GM06990 (cell line): ENCODE measurements around the gene RHEB.

ENCODE experiments used
- DNase-seq: peaks from one replicate; pipeline ENCODE4 v3.0.0-alpha.2; 2011; ENCODE audit not compliant: insufficient read length; ENCODE audit errors: extremely low read depth
- H3K27me3 ChIP-seq: replicated peaks from 2 replicates; pipeline ENCODE4 v1.6.0; 2011; ENCODE audit warnings: low read length; ENCODE audit not compliant: control insufficient read depth, insufficient read depth
- H3K36me3 ChIP-seq: 2 replicates; pipeline ENCODE4 v1.5.1; 2011; ENCODE audit warnings: low read length; ENCODE audit not compliant: control insufficient read depth, insufficient read depth
- H3K4me3 ChIP-seq: replicated peaks from 2 replicates; pipeline ENCODE4 v1.5.1; 2011; ENCODE audit warnings: low read depth, mild to moderate bottlenecking, control low read depth, low read length
- TF ChIP-seq, protein P1 (sequence below): IDR thresholded peaks from 2 replicates; pipeline ENCODE4 v1.5.1; 2011; ENCODE audit warnings: low read length, control low read depth, mild to moderate bottlenecking, inconsistent platforms; ENCODE audit not compliant: insufficient read depth, poor library complexity, severe bottlenecking

RHEB gene

DNA sequence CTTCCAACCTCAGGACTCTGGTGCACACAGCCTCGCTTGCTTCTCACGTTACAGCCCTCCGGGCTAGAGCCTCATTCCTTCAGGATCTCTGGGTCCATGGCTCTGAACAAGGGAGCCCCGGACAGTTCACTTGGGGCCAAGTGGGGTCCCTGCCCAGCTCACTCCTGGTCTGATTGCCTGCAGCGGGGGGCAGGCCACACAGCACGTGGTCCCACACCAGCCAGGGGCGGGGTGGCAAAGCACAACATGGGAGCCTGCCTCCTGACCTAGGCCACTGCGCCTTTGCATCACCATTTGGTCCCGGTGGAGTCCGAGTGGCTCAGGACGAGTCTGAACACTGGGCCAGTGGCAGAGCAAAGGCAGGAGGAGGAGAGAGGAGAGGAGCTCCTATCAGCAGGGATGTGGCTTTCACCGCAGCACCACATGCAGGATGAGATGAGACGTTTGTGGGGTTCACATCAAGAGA is 66.3 kb downstream of the RHEB start:
- no peak overlapping the region for H3K4me3 ChIP-seq
- DNase-seq = no peak
- TF ChIP-seq, protein P1, sequence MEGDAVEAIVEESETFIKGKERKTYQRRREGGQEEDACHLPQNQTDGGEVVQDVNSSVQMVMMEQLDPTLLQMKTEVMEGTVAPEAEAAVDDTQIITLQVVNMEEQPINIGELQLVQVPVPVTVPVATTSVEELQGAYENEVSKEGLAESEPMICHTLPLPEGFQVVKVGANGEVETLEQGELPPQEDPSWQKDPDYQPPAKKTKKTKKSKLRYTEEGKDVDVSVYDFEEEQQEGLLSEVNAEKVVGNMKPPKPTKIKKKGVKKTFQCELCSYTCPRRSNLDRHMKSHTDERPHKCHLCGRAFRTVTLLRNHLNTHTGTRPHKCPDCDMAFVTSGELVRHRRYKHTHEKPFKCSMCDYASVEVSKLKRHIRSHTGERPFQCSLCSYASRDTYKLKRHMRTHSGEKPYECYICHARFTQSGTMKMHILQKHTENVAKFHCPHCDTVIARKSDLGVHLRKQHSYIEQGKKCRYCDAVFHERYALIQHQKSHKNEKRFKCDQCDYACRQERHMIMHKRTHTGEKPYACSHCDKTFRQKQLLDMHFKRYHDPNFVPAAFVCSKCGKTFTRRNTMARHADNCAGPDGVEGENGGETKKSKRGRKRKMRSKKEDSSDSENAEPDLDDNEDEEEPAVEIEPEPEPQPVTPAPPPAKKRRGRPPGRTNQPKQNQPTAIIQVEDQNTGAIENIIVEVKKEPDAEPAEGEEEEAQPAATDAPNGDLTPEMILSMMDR = no peak
- no peaks in the 10 kb centered on the region; the same call in 1 of the 2 replicates for H3K27me3 ChIP-seq
- no peaks in the 10 kb centered on the region for H3K36me3 ChIP-seq

DNA sequence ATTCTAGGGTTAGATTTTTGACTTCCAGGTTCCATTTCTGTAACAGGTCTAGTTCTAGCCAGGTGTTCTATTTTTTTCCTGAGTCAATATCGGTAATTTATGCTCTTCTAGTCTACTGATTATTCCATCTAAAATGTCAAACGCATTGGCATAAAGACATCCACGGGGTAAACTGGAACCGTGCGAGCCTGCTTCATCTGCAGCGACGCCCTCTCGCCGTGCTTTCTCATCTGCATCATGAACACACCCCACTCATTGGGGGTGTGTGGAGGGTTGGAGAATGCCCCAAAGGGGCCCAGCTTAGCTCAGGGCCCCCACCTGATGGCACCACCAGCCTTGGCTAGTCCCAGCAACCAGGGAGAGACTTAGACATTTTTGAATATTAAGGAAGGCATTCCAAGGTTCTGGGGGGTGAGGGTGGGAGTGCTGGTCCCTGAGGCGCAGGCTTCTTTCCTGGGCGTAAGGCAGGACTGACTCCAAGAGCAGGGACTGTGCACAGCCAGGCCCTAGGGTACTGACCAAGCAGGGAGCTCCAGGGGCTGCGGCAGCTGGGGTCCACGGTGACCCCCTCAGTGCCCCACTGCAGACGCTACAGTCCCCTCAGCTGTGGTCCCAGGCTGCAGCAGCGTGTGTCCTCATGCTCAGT is 66.9 kb downstream of the RHEB start:
- H3K36me3 ChIP-seq = no peaks in the 10 kb centered on the region
- H3K4me3 ChIP-seq = no peak overlapping the region
- DNase-seq = no peak
- H3K27me3 ChIP-seq = no peaks in the 10 kb centered on the region; the same call in 1 of the 2 replicates
- TF ChIP-seq, protein P1 = no peak

DNA sequence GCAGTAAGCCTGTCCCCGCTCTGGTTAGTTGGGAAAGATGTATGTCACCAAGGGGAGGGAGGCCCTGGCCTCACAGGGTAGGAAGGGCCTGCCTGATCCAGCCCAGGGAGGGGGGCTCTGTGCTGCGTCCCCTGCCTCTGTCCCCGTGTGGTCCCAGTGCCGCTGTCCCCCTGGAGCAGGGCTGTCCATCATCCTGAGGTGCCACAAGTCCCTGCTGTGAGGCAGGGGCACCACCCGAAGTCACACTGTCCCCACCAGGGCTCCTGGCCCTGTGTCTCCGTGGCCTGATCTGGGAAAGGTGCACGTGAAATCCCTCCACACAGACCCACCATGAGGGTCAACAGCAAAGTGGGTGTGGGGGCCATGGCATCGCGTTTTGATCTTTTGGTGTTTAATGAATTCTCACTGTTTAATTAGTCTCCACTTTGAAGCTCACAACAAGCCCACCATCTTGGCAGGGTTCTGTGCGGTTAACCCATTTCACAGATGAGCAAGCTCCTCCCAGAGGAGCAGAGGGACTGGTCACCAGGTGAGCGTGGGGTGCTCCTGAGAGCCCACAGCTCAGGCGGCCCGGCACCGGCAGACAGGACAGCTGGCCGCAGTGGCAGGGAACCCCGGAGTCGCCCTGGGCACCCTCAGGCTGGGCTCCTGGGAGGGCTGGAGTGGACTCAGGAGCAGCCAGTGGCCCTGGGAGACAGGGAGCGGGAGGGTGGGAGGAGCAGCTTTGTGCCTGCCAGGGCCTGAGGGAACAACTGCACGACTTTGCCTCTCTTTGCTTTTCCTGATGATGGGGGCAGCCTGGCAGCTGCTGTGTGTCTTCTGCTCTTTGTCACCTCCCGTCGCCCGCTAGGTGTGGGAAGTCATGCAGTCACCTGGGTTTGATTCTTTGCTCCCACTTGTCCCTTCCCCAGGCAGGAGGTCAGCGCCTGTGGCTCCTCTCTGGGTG is 67.8 kb downstream of the RHEB start:
- TF ChIP-seq, protein P1 = no peak
- DNase-seq = no peak
- Histone ChIP-seq H3K27me3 (no peaks in the 10 kb centered on the region; the same call in 1 of the 2 replicates), H3K4me3 (no peak overlapping the region), H3K36me3 (no peaks in the 10 kb centered on the region)

GRCh38 chr7:151451156-151451555 is 68.5 kb downstream of the RHEB start:
- no peaks in the 10 kb centered on the region for H3K36me3 ChIP-seq
- no peak for DNase-seq
- no peak overlapping the region for H3K4me3 ChIP-seq
- no peaks in the 10 kb centered on the region; the same call in 1 of the 2 replicates for H3K27me3 ChIP-seq
- TF ChIP-seq, protein P1 = no peak

DNA sequence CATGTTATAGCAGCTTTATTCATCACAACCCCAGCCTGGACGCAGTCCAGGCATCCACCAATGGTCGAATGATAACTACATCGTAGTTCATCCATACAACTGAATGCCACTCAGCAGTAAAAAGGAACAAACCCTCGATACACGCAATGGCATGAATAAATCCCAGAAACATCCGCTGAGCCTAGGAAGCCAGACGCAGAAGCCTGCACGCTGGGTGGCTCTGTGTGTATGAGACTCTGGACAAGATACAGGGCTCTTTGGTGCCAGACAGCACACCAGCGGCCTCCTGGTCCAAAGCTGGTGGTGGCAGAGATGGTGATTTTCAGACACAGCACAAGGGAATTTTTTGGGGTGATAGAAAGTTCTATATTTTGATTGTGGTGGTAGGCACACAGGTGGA is 69.7 kb downstream of the RHEB start:
- Histone ChIP-seq H3K36me3 (no peaks in the 10 kb centered on the region), H3K4me3 (no peak overlapping the region), H3K27me3 (no peaks in the 10 kb centered on the region; the same call in 1 of the 2 replicates)
- no peak for DNase-seq
- TF ChIP-seq, protein P1 = no peak
